Progenitor cell of endocrine pancreas (in vitro differentiated cells): ENCODE data around the gene TTC23. TPM values are rescaled to one million over a fixed set of nuclear protein-coding genes. Genes with fewer than 3 reads are reported as not detected.

Experiments used
- DNase-seq: peaks from one replicate; pipeline ENCODE4 v3.0.0; 2021; ENCODE audit warnings: low spot score; ENCODE audit not compliant: unreplicated experiment
- H3K27ac Mint-ChIP-seq: 2 replicates; pipeline ENCODE4 v1.8.0; 2021; ENCODE audit warnings: mild to moderate bottlenecking, moderate library complexity, mixed read lengths
- H3K27me3 Mint-ChIP-seq: 2 replicates; pipeline ENCODE4 v1.8.0; 2021; ENCODE audit warnings: mixed read lengths
- H3K36me3 Mint-ChIP-seq: 2 replicates; pipeline ENCODE4 v1.8.0; 2022; ENCODE audit warnings: mixed read lengths; ENCODE audit not compliant: insufficient read depth
- H3K4me1 Mint-ChIP-seq: 2 replicates; pipeline ENCODE4 v1.8.0; 2021; ENCODE audit warnings: low read depth, mixed read lengths
- H3K4me3 Mint-ChIP-seq: 2 replicates; pipeline ENCODE4 v1.8.0; 2021; ENCODE audit warnings: low read depth, mild to moderate bottlenecking, moderate library complexity, mixed read lengths
- H3K9me3 Mint-ChIP-seq: 2 replicates; pipeline ENCODE4 v1.8.0; 2021; ENCODE audit warnings: low read depth, mixed read lengths
- total RNA-seq: library from RNA; stranded (reverse); gene quantifications from 2 replicates; pipeline ENCODE4 v1.2.1, GENCODE V29; 2021
- TF ChIP-seq, protein P1 (sequence below): fragments of 200-600 bp; sonication (generic); IDR thresholded peaks from one replicate; pipeline ENCODE4 v1.5.0; 2021; ENCODE audit warnings: antibody characterized with exemption, mild to moderate bottlenecking; ENCODE audit not compliant: unreplicated experiment

TTC23 gene
- total RNA-seq, 1 donor from 2014 or later, result 28.4 TPM

DNA sequence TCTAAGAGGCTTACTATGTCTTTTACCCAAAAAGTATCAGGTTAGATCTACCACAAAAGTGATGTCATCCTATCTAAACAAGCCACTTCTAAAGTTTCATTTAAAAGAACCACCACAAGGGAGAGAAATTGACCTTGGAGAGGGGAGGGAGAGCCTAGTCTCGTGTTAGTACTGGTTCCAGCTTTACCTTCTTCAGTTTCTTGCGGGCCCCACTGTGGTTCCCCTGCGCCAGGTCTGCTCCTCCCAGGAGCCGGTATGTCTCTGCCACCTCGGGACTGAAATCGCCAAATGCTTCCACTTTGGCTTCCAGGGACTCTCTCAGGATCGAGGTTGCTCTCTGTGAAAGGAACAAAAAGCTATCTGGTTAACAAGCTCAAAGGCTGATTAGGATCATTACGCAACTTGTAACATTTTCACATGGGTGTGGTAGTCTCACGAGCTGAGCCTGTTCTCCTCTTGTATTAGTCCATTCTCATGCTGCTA, 93.4 kb downstream of the TTC23 start:
- TF ChIP-seq, protein P1, sequence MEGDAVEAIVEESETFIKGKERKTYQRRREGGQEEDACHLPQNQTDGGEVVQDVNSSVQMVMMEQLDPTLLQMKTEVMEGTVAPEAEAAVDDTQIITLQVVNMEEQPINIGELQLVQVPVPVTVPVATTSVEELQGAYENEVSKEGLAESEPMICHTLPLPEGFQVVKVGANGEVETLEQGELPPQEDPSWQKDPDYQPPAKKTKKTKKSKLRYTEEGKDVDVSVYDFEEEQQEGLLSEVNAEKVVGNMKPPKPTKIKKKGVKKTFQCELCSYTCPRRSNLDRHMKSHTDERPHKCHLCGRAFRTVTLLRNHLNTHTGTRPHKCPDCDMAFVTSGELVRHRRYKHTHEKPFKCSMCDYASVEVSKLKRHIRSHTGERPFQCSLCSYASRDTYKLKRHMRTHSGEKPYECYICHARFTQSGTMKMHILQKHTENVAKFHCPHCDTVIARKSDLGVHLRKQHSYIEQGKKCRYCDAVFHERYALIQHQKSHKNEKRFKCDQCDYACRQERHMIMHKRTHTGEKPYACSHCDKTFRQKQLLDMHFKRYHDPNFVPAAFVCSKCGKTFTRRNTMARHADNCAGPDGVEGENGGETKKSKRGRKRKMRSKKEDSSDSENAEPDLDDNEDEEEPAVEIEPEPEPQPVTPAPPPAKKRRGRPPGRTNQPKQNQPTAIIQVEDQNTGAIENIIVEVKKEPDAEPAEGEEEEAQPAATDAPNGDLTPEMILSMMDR, result no peak
- peaks cover 25% of the 10 kb centered on the region for H3K36me3 Mint-ChIP-seq
- H3K4me1 Mint-ChIP-seq, result peaks cover 1% of the 10 kb centered on the region
- no peak overlapping the region for H3K27ac Mint-ChIP-seq
- no peaks in the 10 kb centered on the region for H3K9me3 Mint-ChIP-seq
- no peak overlapping the region for H3K4me3 Mint-ChIP-seq
- H3K27me3 Mint-ChIP-seq, result no peaks in the 10 kb centered on the region
- no peak for DNase-seq

DNA sequence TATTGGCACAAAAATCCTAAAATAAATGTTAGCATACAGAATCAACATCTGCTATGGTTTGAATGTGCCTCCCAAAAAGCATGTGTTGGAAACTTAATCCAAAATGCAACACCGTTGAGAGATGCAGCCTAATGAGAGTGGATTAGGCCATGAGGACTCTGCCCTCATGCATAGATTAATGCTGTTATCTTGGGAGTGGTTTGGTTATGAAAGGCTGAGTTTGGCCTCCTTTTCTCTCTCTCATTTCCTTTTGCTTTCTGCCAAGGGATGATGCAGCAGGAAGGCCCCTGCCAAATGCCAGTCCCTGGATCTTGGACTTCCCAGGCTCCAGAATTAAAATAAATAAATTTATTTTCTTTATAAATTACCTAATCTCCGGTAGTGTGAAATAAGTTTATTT, 95.1 kb downstream of the TTC23 start:
- Mint-ChIP-seq H3K4me1 (peaks cover 1% of the 10 kb centered on the region), H3K27me3 (no peaks in the 10 kb centered on the region), H3K4me3 (no peak overlapping the region), H3K9me3 (no peaks in the 10 kb centered on the region), H3K27ac (no peak overlapping the region), H3K36me3 (peaks cover 27% of the 10 kb centered on the region)
- TF ChIP-seq, protein P1, result no peak
- DNase-seq, result no peak

GRCh38 chr15:99153026-99153535, 96.3 kb downstream of the TTC23 start:
- Mint-ChIP-seq H3K27ac (no peak overlapping the region), H3K4me1 (peaks cover 1% of the 10 kb centered on the region), H3K4me3 (no peak overlapping the region), H3K36me3 (peaks cover 22% of the 10 kb centered on the region), H3K27me3 (no peaks in the 10 kb centered on the region), H3K9me3 (no peaks in the 10 kb centered on the region)
- no peak for DNase-seq
- TF ChIP-seq, protein P1, result no peak

DNA sequence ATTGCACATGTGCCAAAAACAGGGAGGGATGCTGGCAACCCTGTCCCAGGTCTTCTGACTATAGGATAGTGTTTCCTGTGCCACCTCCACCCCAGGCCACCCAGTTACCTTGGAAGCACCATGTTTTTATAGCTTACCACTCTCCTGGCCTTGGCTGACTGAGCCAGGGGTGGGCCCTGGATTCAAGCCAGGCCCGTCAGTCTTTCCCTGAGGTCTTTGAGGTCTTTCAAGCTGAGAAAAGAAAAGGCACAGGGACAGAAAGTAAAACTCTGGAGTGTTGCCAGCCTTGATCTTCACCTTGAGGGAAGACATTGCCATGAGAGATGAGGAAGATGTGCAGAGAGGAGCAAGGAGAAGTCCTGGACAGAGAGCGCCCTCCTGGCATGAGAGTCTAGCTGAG, 98.2 kb downstream of the TTC23 start:
- no peak for DNase-seq
- no peak overlapping the region for H3K27ac Mint-ChIP-seq
- TF ChIP-seq, protein P1, result no peak
- H3K4me1 Mint-ChIP-seq, result peaks cover 1% of the 10 kb centered on the region
- no peak overlapping the region for H3K4me3 Mint-ChIP-seq
- H3K36me3 Mint-ChIP-seq, result peaks cover 21% of the 10 kb centered on the region
- no peaks in the 10 kb centered on the region for H3K27me3 Mint-ChIP-seq
- H3K9me3 Mint-ChIP-seq, result no peaks in the 10 kb centered on the region

- Mint-ChIP-seq H3K9me3 (no peaks in the 10 kb centered on the region), H3K27me3 (no peaks in the 10 kb centered on the region), H3K4me3 (no peak overlapping the region), H3K27ac (no peak overlapping the region), H3K36me3 (peaks cover 13% of the 10 kb centered on the region), H3K4me1 (peaks cover 11% of the 10 kb centered on the region)
- DNase-seq, result no peak
- TF ChIP-seq, protein P1, result no peak
These were observed 100.0 kb downstream of the TTC23 start for GRCh38 chr15:99149366-99149765.
